Ascending aorta (tissue), 2 donors: ENCODE data around the gene MRRF. TPM values are rescaled to one million over a fixed set of nuclear protein-coding genes. Genes with fewer than 3 reads are reported as not detected.

ENCODE experiments used
- DNase-seq, 2 donors: peaks; one replicate each; pipeline ENCODE4 v3.0.0-alpha.2; 2019; ENCODE audit warnings: low spot score in 2 of 2
- H3K27ac ChIP-seq, 2 donors: fragments of 200-600 bp; sonication (generic); one replicate each; pipeline ENCODE4 v1.5.1; 2016 to 2017; ENCODE audit warnings: mild to moderate bottlenecking in 1 of 2
- H3K27me3 ChIP-seq: fragments of 200-600 bp; sonication (generic); one replicate; pipeline ENCODE4 v1.5.1; 2017
- H3K36me3 ChIP-seq, 2 donors: fragments of 200-600 bp; sonication (generic); one replicate each; pipeline ENCODE4 v1.5.1; 2016
- H3K4me1 ChIP-seq, 2 donors: fragments of 200-600 bp; sonication (generic); one replicate each; pipeline ENCODE4 v1.5.1; 2016 to 2017; ENCODE audit warnings: mild to moderate bottlenecking in 1 of 2
- H3K4me3 ChIP-seq, 2 donors: fragments of 200-600 bp; sonication (generic); one replicate each; pipeline ENCODE4 v1.5.1; 2016 to 2017; ENCODE audit warnings: mild to moderate bottlenecking in 1 of 2
- H3K9me3 ChIP-seq, 2 donors: fragments of 200-600 bp; sonication (generic); one replicate each; pipeline ENCODE4 v1.5.1; 2016
- intact Hi-C: fragments of 100-400 bp; cut with DNase I; formaldehyde crosslinking; loops from one replicate; pipeline ENCODE4 v1.15.1; 2023
- total RNA-seq: library from RNA; depleted of rRNA; stranded (reverse); fragments of >200 nt; gene quantifications from one replicate; pipeline ENCODE4 v1.1.0, GENCODE V29; 2016
- TF ChIP-seq, protein P1 (sequence below), 3 experiments: fragments of 200-600 bp in 2 of 3; fragments of 450-650 bp in 1 of 3; sonication (generic) in 2 of 3; IDR thresholded peaks; one replicate each; pipeline ENCODE4 v1.5.1; 2016 to 2019; ENCODE audit warnings: antibody characterized with exemption in 3 of 3, mild to moderate bottlenecking in 1 of 3, moderate library complexity in 1 of 3

MRRF gene
- total RNA-seq, 1 donor from 2014 or later = 16.1 TPM

DNA sequence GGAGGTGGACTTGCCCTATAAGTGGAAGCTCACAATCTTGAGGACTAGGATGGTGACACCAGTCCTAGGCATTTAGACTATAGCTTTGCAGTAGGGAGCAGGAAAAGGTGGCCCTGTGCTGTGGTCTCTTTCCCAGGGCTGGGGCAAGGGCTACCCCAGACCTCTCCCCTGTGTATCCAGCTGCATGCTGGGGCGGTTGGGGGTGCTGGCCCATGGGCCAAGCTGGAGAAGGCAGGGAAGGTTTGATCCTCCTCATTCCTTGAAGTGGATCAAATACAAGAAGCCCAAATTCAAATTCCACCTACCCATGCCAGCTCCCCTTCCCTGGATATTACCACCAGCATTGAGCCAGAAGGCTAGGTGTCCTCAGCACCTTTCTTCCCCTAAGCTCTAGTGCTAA lies 104.0 kb downstream of the MRRF start:
- no peaks in the 10 kb centered on the region for H3K9me3 ChIP-seq
- no peaks in the 10 kb centered on the region for H3K27me3 ChIP-seq
- no peak for DNase-seq
- no peak overlapping the region for H3K4me3 ChIP-seq
- H3K27ac ChIP-seq = no peak overlapping the region
- intact Hi-C loops = no loop called here
- no peaks in the 10 kb centered on the region for H3K4me1 ChIP-seq
- H3K36me3 ChIP-seq = no peaks in the 10 kb centered on the region
- TF ChIP-seq, protein P1, sequence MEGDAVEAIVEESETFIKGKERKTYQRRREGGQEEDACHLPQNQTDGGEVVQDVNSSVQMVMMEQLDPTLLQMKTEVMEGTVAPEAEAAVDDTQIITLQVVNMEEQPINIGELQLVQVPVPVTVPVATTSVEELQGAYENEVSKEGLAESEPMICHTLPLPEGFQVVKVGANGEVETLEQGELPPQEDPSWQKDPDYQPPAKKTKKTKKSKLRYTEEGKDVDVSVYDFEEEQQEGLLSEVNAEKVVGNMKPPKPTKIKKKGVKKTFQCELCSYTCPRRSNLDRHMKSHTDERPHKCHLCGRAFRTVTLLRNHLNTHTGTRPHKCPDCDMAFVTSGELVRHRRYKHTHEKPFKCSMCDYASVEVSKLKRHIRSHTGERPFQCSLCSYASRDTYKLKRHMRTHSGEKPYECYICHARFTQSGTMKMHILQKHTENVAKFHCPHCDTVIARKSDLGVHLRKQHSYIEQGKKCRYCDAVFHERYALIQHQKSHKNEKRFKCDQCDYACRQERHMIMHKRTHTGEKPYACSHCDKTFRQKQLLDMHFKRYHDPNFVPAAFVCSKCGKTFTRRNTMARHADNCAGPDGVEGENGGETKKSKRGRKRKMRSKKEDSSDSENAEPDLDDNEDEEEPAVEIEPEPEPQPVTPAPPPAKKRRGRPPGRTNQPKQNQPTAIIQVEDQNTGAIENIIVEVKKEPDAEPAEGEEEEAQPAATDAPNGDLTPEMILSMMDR (IDR thresholded peaks at IDR 0.05) = no peak

DNA sequence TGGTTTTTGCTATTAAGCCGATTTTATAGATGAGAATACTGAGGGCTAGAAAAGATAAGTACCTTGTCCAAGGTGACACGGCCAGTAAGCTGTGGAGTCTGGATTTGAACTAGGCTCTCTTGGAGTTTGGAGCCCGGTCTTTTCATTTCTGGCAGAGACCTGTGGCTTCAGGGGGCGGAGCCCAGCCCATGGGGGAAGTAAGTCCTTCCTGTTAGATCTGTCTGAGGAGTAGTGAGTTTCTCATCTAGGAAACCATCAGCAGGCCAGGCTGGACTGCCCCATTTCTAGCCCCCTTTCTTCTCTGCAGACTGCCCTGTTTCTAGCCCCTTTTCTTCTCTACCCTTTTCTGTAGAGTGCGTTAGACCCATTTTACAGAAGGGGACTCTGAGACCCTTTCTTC lies 105.6 kb downstream of the MRRF start:
- H3K27ac ChIP-seq = no peak overlapping the region
- peaks cover 5% of the 10 kb centered on the region in 2 donors for H3K4me1 ChIP-seq
- peak overlapping the region; percentile 44 to 62 for H3K4me3 ChIP-seq
- intact Hi-C loops = no loop called here
- no peaks in the 10 kb centered on the region for H3K36me3 ChIP-seq
- DNase-seq = no peak
- H3K9me3 ChIP-seq = no peaks in the 10 kb centered on the region
- TF ChIP-seq, protein P1 (IDR thresholded peaks at IDR 0.05) = no peak
- H3K27me3 ChIP-seq = no peaks in the 10 kb centered on the region

DNA sequence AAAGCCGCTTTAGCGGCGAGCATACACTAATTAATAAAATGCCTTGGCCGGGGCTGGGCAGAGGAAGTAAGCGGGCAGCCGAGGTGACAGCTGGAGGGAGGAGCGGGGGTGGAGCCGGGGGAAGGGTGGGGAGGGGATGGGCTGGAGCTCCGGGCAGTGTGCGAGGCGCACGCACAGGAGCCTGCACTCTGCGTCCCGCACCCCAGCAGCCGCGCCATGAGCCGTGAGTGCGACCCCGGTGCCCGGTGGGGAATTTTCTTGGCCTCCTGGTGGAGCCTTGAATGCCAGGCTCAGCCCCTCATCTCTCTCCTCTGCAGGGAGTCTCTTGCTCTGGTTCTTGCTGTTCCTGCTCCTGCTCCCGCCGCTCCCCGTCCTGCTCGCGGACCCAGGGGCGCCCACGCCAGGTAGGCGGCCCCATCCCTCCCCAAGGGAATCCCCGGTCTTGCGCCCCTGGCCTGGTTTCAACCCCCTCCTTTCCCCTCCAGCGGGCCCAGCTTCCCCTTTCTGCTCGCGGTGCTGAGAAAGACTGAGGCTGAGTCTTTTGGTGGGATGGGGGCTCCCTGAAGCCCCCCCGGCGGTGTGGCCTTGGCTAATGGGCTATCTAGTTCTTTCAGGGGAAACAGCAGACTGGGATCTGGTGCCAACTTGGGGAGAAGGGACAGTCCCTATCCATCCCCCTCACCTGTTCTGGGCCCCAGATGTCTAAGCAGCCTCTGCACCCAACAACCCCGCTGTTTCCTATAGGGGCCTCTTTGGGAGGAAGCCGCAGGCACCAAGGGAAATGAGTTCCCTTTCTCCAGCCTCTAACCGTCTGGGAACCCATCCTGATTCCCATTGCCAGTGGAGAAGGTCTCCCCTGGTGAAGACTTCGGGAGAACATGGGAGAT lies 106.4 kb downstream of the MRRF start, which contains the start of gene PTGS1:
Gene PTGS1, plus strand, starts transcription at position 156 of the 887 bp plus-strand sequence. Its CDS starts 61 bp downstream, at position 217.
- no peak for DNase-seq
- no peaks in the 10 kb centered on the region for H3K9me3 ChIP-seq
- H3K27me3 ChIP-seq = no peaks in the 10 kb centered on the region
- no peak within 1 kb of the TSS for H3K27ac ChIP-seq
- peak within 1 kb of the TSS; percentile 44 to 62 for H3K4me3 ChIP-seq
- TF ChIP-seq, protein P1 (IDR thresholded peaks at IDR 0.05) = no peak
- H3K36me3 ChIP-seq = no peaks in the 10 kb centered on the region
- intact Hi-C loops = no loop called here
- H3K4me1 ChIP-seq = peaks cover 6 to 7% of the 10 kb centered on the region in 2 donors

DNA sequence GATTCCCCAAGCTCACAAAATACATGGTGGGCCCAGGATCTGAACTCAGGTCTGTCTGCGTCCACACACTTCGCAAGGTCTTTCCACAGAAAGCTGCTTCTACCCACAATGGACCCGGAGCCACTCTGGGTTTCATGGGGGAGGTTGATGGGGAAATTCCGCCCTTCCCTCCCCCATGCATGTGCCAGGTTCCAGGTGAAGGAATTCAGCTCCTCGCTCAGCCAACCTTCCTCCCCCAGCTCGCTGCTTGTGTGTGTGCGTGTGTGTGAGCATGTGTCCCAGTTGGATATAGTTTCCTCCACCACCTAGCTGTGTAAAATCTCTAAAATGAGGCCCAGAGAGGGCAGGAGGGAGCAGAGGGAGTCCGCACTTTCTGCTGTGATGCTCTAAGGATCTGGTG lies 107.2 kb downstream of the MRRF start:
- no peak overlapping the region for H3K4me3 ChIP-seq
- intact Hi-C loops = no loop called here
- no peaks in the 10 kb centered on the region for H3K36me3 ChIP-seq
- no peaks in the 10 kb centered on the region for H3K27me3 ChIP-seq
- no peak overlapping the region for H3K27ac ChIP-seq
- peaks cover 6 to 7% of the 10 kb centered on the region in 2 donors for H3K4me1 ChIP-seq
- no peak for DNase-seq
- TF ChIP-seq, protein P1 (IDR thresholded peaks at IDR 0.05) = no peak
- H3K9me3 ChIP-seq = no peaks in the 10 kb centered on the region

DNA sequence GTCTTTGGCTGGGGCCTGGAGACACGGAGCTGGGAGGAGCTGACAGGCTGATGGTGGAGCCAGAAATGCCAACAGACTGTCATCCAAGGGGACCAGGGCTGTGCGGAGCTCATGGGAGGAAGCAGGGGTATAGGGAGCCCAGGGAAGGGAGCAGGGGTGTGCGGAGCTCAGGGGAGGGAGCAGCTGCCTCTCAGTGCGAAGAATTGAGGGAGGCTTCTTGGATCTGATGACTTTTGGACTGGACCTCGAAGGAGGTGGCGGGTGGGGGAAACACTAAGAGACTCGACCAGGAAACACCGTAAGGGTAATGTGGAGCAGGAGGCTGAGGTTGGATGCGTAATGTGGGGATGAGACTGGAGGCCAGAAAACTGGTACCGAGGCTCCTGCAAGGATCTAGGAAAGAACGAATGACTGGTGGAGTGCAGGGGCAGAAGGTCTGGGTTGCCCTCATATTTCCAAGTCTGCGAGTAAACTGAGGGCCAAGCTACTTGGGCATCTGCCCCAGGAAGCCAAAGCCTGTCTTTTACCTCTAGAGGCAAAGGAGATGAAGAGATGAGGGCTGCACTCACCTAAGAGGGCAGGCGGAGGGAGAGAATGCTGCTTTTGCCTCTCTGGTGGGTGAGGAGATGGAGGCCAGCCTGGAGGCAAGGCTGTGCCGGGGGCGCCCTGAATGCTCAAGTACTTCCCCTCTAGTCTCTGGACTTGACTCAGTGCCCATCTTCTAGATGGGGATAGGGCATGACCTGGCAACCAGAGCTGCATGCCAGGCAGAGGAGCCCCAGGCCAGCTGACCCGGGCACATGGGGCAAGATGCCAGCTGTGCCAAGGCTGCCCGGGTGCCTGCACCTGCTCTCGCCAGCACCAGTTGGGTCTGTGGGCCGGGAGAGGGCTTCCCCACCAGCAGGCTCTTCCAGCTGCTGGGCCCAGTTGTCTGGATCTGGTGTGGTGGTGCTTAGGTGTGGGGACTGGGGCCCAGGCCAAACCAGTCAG lies 108.5 kb downstream of the MRRF start:
- no peaks in the 10 kb centered on the region for H3K9me3 ChIP-seq
- no peak for DNase-seq
- no peak overlapping the region for H3K27ac ChIP-seq
- TF ChIP-seq, protein P1 (IDR thresholded peaks at IDR 0.05) = no peak
- H3K27me3 ChIP-seq = no peaks in the 10 kb centered on the region
- no peaks in the 10 kb centered on the region for H3K36me3 ChIP-seq
- peaks cover 6 to 7% of the 10 kb centered on the region in 2 donors for H3K4me1 ChIP-seq
- H3K4me3 ChIP-seq = no peak overlapping the region
- intact Hi-C loops = no loop called here
